Uterus (tissue), 4 donors: Measurements from ENCODE around the gene SVBP. TPM values are rescaled to one million over a fixed set of nuclear protein-coding genes. Genes with fewer than 3 reads are reported as not detected.
"Not testable (repeated sequence)": the region's sequence is repeated elsewhere in the genome, so short reads cannot be mapped to it uniquely, and the experiment has no call there.

Experiments
- DNase-seq, 2 donors: peaks; one replicate each; pipeline ENCODE4 v3.0.0-alpha.2; 2019 to 2020
- H3K27ac ChIP-seq, 2 donors: fragments of 200-600 bp; sonication (generic); 1 replicate in 1 of 2; 2 replicates in 1 of 2; pipeline ENCODE4 v1.5.1; 2016 to 2018
- H3K27me3 ChIP-seq, 2 donors: fragments of 200-600 bp; sonication (generic); one replicate each; pipeline ENCODE4 v1.5.1; 2018 to 2019; ENCODE audit warnings: control low read depth in 1 of 2
- H3K36me3 ChIP-seq, 2 donors: fragments of 200-600 bp; sonication (generic); one replicate each; pipeline ENCODE4 v1.5.1; 2019; ENCODE audit warnings: control low read depth in 1 of 2
- H3K4me1 ChIP-seq, 2 donors: fragments of 200-600 bp; sonication (generic); one replicate each; pipeline ENCODE4 v1.5.1; 2018 to 2019; ENCODE audit warnings: control low read depth in 1 of 2
- H3K4me3 ChIP-seq, 2 donors: fragments of 200-600 bp; sonication (generic); 1 replicate in 1 of 2; 2 replicates in 1 of 2; pipeline ENCODE4 v1.5.1; 2018 to 2019; ENCODE audit warnings: mild to moderate bottlenecking in 1 of 2
- H3K9me3 ChIP-seq, 2 donors: fragments of 200-600 bp; sonication (generic); one replicate each; pipeline ENCODE4 v1.5.1; 2019; ENCODE audit warnings: control low read depth in 1 of 2
- CTCF ChIP-seq, 4 experiments: fragments of 200-600 bp in 2 of 4; fragments of 450-650 bp in 2 of 4; sonication (generic) in 2 of 4; IDR thresholded peaks; one replicate each; pipeline ENCODE4 v1.5.1; 2016 to 2019; ENCODE audit warnings: antibody characterized with exemption in 4 of 4, mild to moderate bottlenecking in 2 of 4, moderate library complexity in 1 of 4
- POLR2A ChIP-seq, 2 donors: fragments of 450-650 bp; IDR thresholded peaks; one replicate each; pipeline ENCODE4 v1.6.1; 2016; ENCODE audit warnings: antibody characterized with exemption in 2 of 2, mild to moderate bottlenecking in 1 of 2, moderate library complexity in 1 of 2
- intact Hi-C: fragments of 100-400 bp; cut with DNase I; formaldehyde crosslinking; loops from one replicate; pipeline ENCODE4 v1.15.1; 2023; ENCODE audit warnings: low total_unique reads
- total RNA-seq, 4 donors: library from RNA; depleted of rRNA in 3 of 4; stranded (reverse); fragments of >200 nt in 3 of 4; gene quantifications; one replicate each; pipeline versions ENCODE4 v1.1.0 to v1.2.4, GENCODE V29; 2014 to 2023
- donor health status: DM: yes; HTN: yes; CAD: no.

SVBP gene
- total RNA-seq: 10 to 100 TPM; 13.1 to 27.4 (median 23.1) TPM

GRCh38 chr1:42816585-42817439 lies at the start of gene SVBP, which contains the start of gene ERMAP:
SVBP (minus strand) TSS chr1:42817397; CDS start chr1:42816544, 853 bp downstream.
ERMAP (plus strand) TSS chr1:42817122; CDS start chr1:42830449, 13,327 bp downstream.
- Histone ChIP-seq H3K36me3 (no peaks in the 10 kb centered on the region), H3K4me1 (peaks cover 0 to 7% of the 10 kb centered on the region in 2 donors), H3K27ac (peak within 1 kb of the TSS; percentile 95 to 98), H3K4me3 (peak within 1 kb of the TSS; percentile 64 to 83), H3K9me3 (no peaks in the 10 kb centered on the region), H3K27me3 (no peaks in the 10 kb centered on the region)
- TF ChIP-seq POLR2A (IDR thresholded peaks at IDR 0.05) (peak in 1 of 2 donors; percentile 64), CTCF (IDR thresholded peaks at IDR 0.05) (peak in 1 of 4 experiments; percentile 9)
- DNase-seq: peak; percentile 91 to 94
- intact Hi-C loops: no loop called here

DNA sequence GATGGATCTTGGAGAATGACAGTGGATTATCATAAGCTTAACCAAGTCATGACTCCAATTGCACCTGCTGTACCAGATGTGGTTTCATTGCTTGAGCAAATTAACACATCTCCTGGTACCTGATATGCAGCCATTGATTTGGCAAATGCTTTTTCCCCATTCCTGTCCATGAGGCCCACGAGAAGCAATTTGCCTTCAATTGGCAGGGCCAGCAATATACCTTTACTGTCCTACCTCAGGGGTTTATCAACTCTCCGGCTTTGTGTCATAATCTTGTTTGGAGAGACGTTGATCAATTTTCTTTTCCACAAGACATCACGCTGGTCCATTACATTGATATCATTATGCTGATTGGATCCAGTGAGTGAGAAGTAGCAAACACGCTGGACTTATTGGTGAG lies 49.4 kb upstream of the SVBP start:
- H3K4me1 ChIP-seq: no peaks in the 10 kb centered on the region
- no peaks in the 10 kb centered on the region for H3K27me3 ChIP-seq
- intact Hi-C loops: no loop called here
- H3K27ac ChIP-seq: no peak overlapping the region
- no peak overlapping the region for H3K4me3 ChIP-seq
- no peak for TF ChIP-seq CTCF (IDR thresholded peaks at IDR 0.05)
- TF ChIP-seq POLR2A (IDR thresholded peaks at IDR 0.05): no peak
- no peaks in the 10 kb centered on the region for H3K9me3 ChIP-seq
- DNase-seq: no peak
- no peaks in the 10 kb centered on the region for H3K36me3 ChIP-seq

- no peak for DNase-seq
Observed at GRCh38 chr1:42861014-42861399, 43.8 kb upstream of the SVBP start.

DNA sequence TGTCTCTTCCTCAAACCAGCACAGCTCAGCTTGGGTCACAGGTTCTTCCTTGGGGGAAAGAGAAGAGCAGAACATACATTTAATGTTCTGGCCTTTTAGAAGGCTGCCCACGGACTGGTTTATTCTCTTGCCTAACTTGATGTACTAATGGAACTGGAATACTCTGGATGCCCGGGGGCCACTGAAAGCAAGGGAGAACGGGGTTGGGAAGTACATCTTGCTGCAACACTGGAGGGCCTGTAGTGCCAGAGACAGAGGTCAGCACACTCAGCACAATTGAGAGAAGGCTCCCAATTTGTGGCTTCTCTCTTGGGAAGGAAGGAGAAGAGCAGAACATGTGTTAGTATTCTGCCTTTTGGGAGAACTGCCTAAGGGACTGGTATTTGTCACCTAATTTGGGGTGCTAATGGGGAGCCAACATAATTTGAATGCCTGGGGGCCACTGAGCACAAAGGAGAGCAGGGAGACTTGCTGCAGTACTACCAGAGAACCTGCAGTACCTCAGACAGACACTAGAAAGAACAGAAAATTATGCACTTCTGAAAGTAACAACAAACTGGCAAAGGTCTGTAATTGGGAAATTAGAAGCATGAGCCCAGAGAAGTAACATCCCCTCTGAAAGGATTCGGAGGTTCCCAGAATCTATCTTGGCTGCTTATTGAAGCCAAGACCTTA lies 43.3 kb upstream of the SVBP start:
- no peaks in the 10 kb centered on the region for H3K36me3 ChIP-seq
- no peaks in the 10 kb centered on the region for H3K9me3 ChIP-seq
- no peak overlapping the region for H3K4me3 ChIP-seq
- no peaks in the 10 kb centered on the region for H3K27me3 ChIP-seq
- intact Hi-C loops: no loop called here
- no peaks in the 10 kb centered on the region for H3K4me1 ChIP-seq
- no peak for DNase-seq
- H3K27ac ChIP-seq: no peak overlapping the region
- no peak for TF ChIP-seq CTCF (IDR thresholded peaks at IDR 0.05)
- no peak for TF ChIP-seq POLR2A (IDR thresholded peaks at IDR 0.05)

More at GRCh38 chr1:42861014-42861399, 43.8 kb upstream of the SVBP start:
- Histone ChIP-seq H3K27me3 (no peaks in the 10 kb centered on the region), H3K4me3 (no peak overlapping the region), H3K4me1 (no peaks in the 10 kb centered on the region), H3K27ac (no peak overlapping the region), H3K9me3 (no peaks in the 10 kb centered on the region), H3K36me3 (no peaks in the 10 kb centered on the region)
- intact Hi-C loops: no loop called here
- no peak for TF ChIP-seq POLR2A (IDR thresholded peaks at IDR 0.05)
- no peak for TF ChIP-seq CTCF (IDR thresholded peaks at IDR 0.05)

GRCh38 chr1:42859366-42859765 lies 42.2 kb upstream of the SVBP start:
- H3K4me1 ChIP-seq, H3K36me3 ChIP-seq, H3K9me3 ChIP-seq, H3K4me3 ChIP-seq, H3K27me3 ChIP-seq, DNase-seq, intact Hi-C loops, H3K27ac ChIP-seq: not testable (repeated sequence)

- intact Hi-C loops, DNase-seq, H3K4me1 ChIP-seq, H3K27me3 ChIP-seq, H3K4me3 ChIP-seq, H3K36me3 ChIP-seq, H3K27ac ChIP-seq, H3K9me3 ChIP-seq: not testable (repeated sequence)
Observed at GRCh38 chr1:42856554-42856953, 39.4 kb upstream of the SVBP start.
